ENCODE results near the gene CLDN3. TPM values are rescaled to one million over a fixed set of nuclear protein-coding genes. Genes with fewer than 3 reads are reported as not detected.
A peak's percentile ranks its signal among the peaks of the same experiment; 100 is the strongest.

The CLDN3 gene
- total RNA-seq, 1 donor, result not detected

GRCh38 chr7:73728551-73728950 is 41.5 kb downstream of the CLDN3 start:
- TF ChIP-seq CTCF (IDR thresholded peaks at IDR 0.05; ENCODE audit: extremely low read depth, low read depth, low read length), result no peak
- DNase-seq (ENCODE audit: insufficient read length, low spot score, missing footprints), result no peak
- Histone ChIP-seq H3K27ac (ENCODE audit: low read depth, low read length) (no peak overlapping the region), H3K9me3 (ENCODE audit: low read depth, low read length) (no peaks in the 10 kb centered on the region), H3K4me2 (ENCODE audit: insufficient read depth, low read length) (no peak overlapping the region), H3K36me3 (ENCODE audit: insufficient read depth, low read length) (no peaks in the 10 kb centered on the region), H4K20me1 (ENCODE audit: insufficient read depth, low read length) (no peaks in the 10 kb centered on the region), H3K4me1 (ENCODE audit: insufficient read depth, low read length) (no peaks in the 10 kb centered on the region), H3K27me3 (ENCODE audit: insufficient read depth, low read length) (no peaks in the 10 kb centered on the region), H3K79me2 (ENCODE audit: insufficient read depth, low read length) (no peaks in the 10 kb centered on the region), H2AFZ (ENCODE audit: low read length) (no peak overlapping the region), H3K4me3 (ENCODE audit: insufficient read depth, low read length) (no peak overlapping the region)

- DNase-seq (ENCODE audit: insufficient read length, low spot score, missing footprints), result peak; percentile 26
- H3K4me3 ChIP-seq (ENCODE audit: insufficient read depth, low read length), result no peak overlapping the region
- H3K9me3 ChIP-seq (ENCODE audit: low read depth, low read length), result no peaks in the 10 kb centered on the region
- H3K4me1 ChIP-seq (ENCODE audit: insufficient read depth, low read length), result no peaks in the 10 kb centered on the region
- no peak overlapping the region for H3K27ac ChIP-seq (ENCODE audit: low read depth, low read length)
- H3K36me3 ChIP-seq (ENCODE audit: insufficient read depth, low read length), result no peaks in the 10 kb centered on the region
- TF ChIP-seq CTCF (IDR thresholded peaks at IDR 0.05; ENCODE audit: extremely low read depth, low read depth, low read length), result no peak
- H2AFZ ChIP-seq (ENCODE audit: low read length), result no peak overlapping the region
- H3K27me3 ChIP-seq (ENCODE audit: insufficient read depth, low read length), result no peaks in the 10 kb centered on the region
- no peaks in the 10 kb centered on the region for H4K20me1 ChIP-seq (ENCODE audit: insufficient read depth, low read length)
- no peak overlapping the region for H3K4me2 ChIP-seq (ENCODE audit: insufficient read depth, low read length)
- H3K79me2 ChIP-seq (ENCODE audit: insufficient read depth, low read length), result no peaks in the 10 kb centered on the region
Measured at GRCh38 chr7:73727952-73728351, 42.1 kb downstream of the CLDN3 start.

GRCh38 chr7:73726083-73726466 is 44.0 kb downstream of the CLDN3 start:
- no peaks in the 10 kb centered on the region for H3K79me2 ChIP-seq (ENCODE audit: insufficient read depth, low read length)
- no peak overlapping the region for H2AFZ ChIP-seq (ENCODE audit: low read length)
- no peaks in the 10 kb centered on the region for H3K27me3 ChIP-seq (ENCODE audit: insufficient read depth, low read length)
- no peaks in the 10 kb centered on the region for H4K20me1 ChIP-seq (ENCODE audit: insufficient read depth, low read length)
- DNase-seq (ENCODE audit: insufficient read length, low spot score, missing footprints), result no peak
- H3K9me3 ChIP-seq (ENCODE audit: low read depth, low read length), result no peaks in the 10 kb centered on the region
- no peaks in the 10 kb centered on the region for H3K4me1 ChIP-seq (ENCODE audit: insufficient read depth, low read length)
- H3K36me3 ChIP-seq (ENCODE audit: insufficient read depth, low read length), result no peaks in the 10 kb centered on the region
- no peak overlapping the region for H3K4me2 ChIP-seq (ENCODE audit: insufficient read depth, low read length)
- H3K27ac ChIP-seq (ENCODE audit: low read depth, low read length), result no peak overlapping the region
- no peak overlapping the region for H3K4me3 ChIP-seq (ENCODE audit: insufficient read depth, low read length)
- TF ChIP-seq CTCF (IDR thresholded peaks at IDR 0.05; ENCODE audit: extremely low read depth, low read depth, low read length), result peak; percentile 3

- Histone ChIP-seq H3K79me2 (ENCODE audit: insufficient read depth, low read length) (peaks cover 6% of the 10 kb centered on the region), H3K4me3 (ENCODE audit: insufficient read depth, low read length) (no peak overlapping the region), H3K36me3 (ENCODE audit: insufficient read depth, low read length) (no peaks in the 10 kb centered on the region), H3K27ac (ENCODE audit: low read depth, low read length) (no peak overlapping the region), H3K27me3 (ENCODE audit: insufficient read depth, low read length) (no peaks in the 10 kb centered on the region), H3K9me3 (ENCODE audit: low read depth, low read length) (no peaks in the 10 kb centered on the region), H4K20me1 (ENCODE audit: insufficient read depth, low read length) (no peaks in the 10 kb centered on the region), H2AFZ (ENCODE audit: low read length) (no peak overlapping the region), H3K4me2 (ENCODE audit: insufficient read depth, low read length) (no peak overlapping the region), H3K4me1 (ENCODE audit: insufficient read depth, low read length) (no peaks in the 10 kb centered on the region)
- TF ChIP-seq CTCF (IDR thresholded peaks at IDR 0.05; ENCODE audit: extremely low read depth, low read depth, low read length), result no peak
- DNase-seq (ENCODE audit: insufficient read length, low spot score, missing footprints), result no peak
Measured at GRCh38 chr7:73723813-73724212, 46.3 kb downstream of the CLDN3 start.

Measured in osteoblast (primary cell).